Keratinocyte (primary cell): ENCODE measurements around the gene FOLR1.

ENCODE experiments used
- CTCF ChIP-seq, 3 experiments: IDR thresholded peaks in 1 of 3; conservative IDR thresholded peaks in 1 of 3; optimal IDR thresholded peaks in 1 of 3; 2 replicates in 2 of 3; 3 replicates in 1 of 3; pipeline versions ENCODE3 to v1.5.1; 2011; ENCODE audit warnings: low read length in 3 of 3, mild to moderate bottlenecking in 3 of 3, moderate library complexity in 2 of 3, control low read depth in 1 of 3, inconsistent platforms in 1 of 3; ENCODE audit not compliant: insufficient read depth in 2 of 3; ENCODE audit errors: extremely low read depth in 1 of 3
- EZH2 ChIP-seq: IDR thresholded peaks from one replicate; pipeline ENCODE4 v1.6.1; 2012; ENCODE audit warnings: inconsistent platforms, mild to moderate bottlenecking, low read length, moderate library complexity

- TF ChIP-seq CTCF (optimal IDR thresholded peaks at IDR 0.05 in 1 of 3, IDR thresholded peaks at IDR 0.05 in 1 of 3, conservative IDR thresholded peaks at IDR 0.05 in 1 of 3; ENCODE audit: extremely low read depth in 1 of 3, insufficient read depth in 2 of 3, low read length in 3 of 3): no peak
- TF ChIP-seq EZH2: no peak
These were observed 53.4 kb downstream of the FOLR1 start for GRCh38 chr11:72245263-72245816.
